CD4-positive, alpha-beta T cell treated with Interferon alpha-2 for 1 hour (primary cell): ENCODE results near the gene RS1.

ENCODE experiments used
- DNase-seq, 2 donors: peaks; one replicate each; pipeline ENCODE4 v3.0.0-alpha.2; 2020 to 2022

Gene RS1

GRCh38 chrX:18596096-18596495 is 75.8 kb downstream of the RS1 start:
- DNase-seq = no peak

GRCh38 chrX:18594079-18594478 is 77.8 kb downstream of the RS1 start:
- no peak for DNase-seq

GRCh38 chrX:18591834-18592233 is 80.1 kb downstream of the RS1 start:
- no peak for DNase-seq
